GM13976 (cell line): Measurements from ENCODE around the gene CPXM2.

Experiments used
- DNase-seq: peaks from one replicate; pipeline ENCODE4 v3.0.0; 2012; ENCODE audit warnings: low spot score
- in situ Hi-C: fragments of 300-500 bp; cut with MboI; formaldehyde crosslinking; loops from one replicate; pipeline ENCODE4 v1.12.0; 2022; ENCODE audit warnings: low sequenced_read_pairs, mixed read lengths, inconsistent platforms; ENCODE audit not compliant: unreplicated experiment
- TF ChIP-seq, protein P1 (sequence below): IDR thresholded peaks from 2 replicates; pipeline ENCODE4 v1.5.1; 2012; ENCODE audit warnings: borderline replicate concordance, mild to moderate bottlenecking; ENCODE audit not compliant: insufficient read depth; ENCODE audit errors: extremely low read depth, missing control alignments, control extremely low read depth

CPXM2 gene

DNA sequence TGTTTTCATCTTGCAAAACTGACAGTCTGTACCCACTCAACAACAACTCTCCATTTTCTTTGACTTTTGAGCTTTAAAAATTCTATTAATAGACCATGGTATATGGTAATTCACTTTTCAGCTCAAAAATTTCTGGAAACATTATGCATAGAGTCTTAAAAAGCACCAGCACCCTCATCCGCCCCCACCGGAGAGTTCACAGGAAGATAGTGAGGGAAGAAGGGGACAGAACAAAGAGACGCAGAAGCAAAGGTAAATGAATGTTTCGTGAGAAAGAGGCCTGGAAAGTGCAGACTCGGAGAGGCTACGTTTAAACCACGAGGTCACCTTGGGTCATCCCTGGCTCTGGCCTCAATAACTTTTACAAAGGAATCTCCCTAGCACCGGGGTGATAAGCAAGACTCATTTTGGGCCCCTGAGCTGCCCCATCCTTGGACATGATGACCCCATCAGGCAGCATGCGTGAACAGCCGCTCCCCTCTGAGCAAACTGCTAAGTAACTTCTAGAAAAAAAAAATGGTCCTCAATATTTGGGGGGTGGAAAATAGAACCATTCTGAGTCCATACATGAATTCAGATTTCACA is 96.3 kb downstream of the CPXM2 start:
- in situ Hi-C loops = no loop called here
- TF ChIP-seq, protein P1, sequence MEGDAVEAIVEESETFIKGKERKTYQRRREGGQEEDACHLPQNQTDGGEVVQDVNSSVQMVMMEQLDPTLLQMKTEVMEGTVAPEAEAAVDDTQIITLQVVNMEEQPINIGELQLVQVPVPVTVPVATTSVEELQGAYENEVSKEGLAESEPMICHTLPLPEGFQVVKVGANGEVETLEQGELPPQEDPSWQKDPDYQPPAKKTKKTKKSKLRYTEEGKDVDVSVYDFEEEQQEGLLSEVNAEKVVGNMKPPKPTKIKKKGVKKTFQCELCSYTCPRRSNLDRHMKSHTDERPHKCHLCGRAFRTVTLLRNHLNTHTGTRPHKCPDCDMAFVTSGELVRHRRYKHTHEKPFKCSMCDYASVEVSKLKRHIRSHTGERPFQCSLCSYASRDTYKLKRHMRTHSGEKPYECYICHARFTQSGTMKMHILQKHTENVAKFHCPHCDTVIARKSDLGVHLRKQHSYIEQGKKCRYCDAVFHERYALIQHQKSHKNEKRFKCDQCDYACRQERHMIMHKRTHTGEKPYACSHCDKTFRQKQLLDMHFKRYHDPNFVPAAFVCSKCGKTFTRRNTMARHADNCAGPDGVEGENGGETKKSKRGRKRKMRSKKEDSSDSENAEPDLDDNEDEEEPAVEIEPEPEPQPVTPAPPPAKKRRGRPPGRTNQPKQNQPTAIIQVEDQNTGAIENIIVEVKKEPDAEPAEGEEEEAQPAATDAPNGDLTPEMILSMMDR = no peak
- peak; percentile 4 for DNase-seq

DNA sequence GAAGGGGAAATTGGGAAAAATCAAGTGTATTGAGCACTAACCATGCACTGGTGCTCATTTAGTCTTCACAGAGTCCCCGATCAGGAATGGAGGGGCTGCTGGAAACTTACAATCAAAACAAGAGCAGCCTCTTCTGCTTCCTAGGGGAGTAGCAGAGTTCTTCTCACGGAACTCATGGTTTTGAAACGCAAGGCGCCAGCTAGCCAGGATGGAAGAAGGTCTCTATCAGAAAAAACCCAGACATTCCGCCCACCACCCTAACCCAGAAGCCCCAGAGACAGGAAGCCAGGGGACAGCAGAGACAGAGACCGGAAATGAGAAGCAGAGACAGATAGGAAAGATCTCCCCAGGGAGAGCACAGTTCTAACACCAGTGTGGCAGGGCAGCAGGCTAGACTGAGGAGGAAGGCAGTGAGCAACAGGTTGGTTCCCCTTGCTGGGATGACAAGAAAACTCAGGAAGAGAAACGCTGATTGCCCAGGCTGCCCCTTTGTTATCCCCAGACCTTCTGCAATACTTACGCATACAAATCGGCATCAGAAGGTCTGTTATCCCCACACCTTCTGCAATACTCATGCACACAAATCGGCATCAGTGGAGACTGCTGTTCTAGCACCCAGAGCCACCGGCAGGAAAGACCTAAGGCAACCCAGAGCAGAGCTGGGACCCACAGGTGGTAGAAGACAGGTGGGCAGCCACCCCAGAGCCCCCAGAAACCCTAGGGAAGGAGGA is 99.2 kb downstream of the CPXM2 start:
- DNase-seq = peak; percentile 3
- in situ Hi-C loops = no loop called here
- TF ChIP-seq, protein P1 = no peak

DNA sequence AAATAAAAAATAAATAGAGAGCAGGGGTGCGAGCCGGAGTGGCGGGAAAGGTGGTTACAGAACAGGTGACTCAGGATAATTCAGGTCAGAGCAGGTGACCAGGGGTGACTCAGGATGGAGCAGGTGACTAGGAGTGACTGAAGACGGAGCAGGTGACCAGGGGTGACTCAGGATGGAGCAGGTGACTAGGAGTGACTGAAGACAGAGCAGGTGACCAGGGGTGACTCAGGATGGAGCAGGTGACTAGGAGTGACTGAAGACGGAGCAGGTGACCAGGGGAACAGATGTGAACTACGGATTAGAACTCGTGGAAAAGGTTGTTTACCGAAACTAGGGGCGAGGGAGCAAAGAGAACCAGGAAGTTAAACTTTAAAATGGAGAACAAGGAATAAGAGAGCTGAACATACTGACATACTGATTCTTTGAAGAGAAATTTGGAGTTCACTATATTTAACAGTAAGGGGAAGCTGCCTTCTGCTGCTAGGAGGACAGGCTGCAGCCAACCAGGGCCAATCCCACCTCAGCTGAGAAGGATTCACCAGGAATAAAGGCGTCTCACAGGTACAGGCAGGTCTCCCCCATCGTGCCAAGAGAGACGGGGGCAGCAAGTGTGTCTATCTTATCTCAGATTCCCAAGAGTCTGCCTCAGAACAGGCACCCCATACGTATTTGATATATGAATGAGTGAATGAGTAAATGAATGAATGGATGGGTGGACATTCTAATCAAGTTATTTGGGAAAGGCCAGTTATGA is 101.3 kb downstream of the CPXM2 start:
- in situ Hi-C loops = no loop called here
- TF ChIP-seq, protein P1 = no peak
- peak; percentile 2 for DNase-seq

GRCh38 chr10:123788981-123789380 is 102.6 kb downstream of the CPXM2 start:
- TF ChIP-seq, protein P1 = no peak
- in situ Hi-C loops = no loop called here
- DNase-seq = peak; percentile 5

- TF ChIP-seq, protein P1 = no peak
- in situ Hi-C loops = no loop called here
- DNase-seq = no peak
These were observed 104.0 kb downstream of the CPXM2 start for GRCh38 chr10:123787566-123787965.

- TF ChIP-seq, protein P1 = no peak
- DNase-seq = no peak
- in situ Hi-C loops = no loop called here
These were observed 104.7 kb downstream of the CPXM2 start for GRCh38 chr10:123786896-123787295.
